HG02610 (cell line): ENCODE results near the gene RRN3.
"Not testable (repeated sequence)": the region's sequence is repeated elsewhere in the genome, so short reads cannot be mapped to it uniquely, and the experiment has no call there.

Source experiments
- ATAC-seq: cut with Tn5 transposase; IDR thresholded peaks from one replicate; pipeline ENCODE4 v1.9.1; 2021; ENCODE audit warnings: mild to moderate bottlenecking, moderate library complexity; ENCODE audit not compliant: unreplicated experiment

RRN3 gene

GRCh38 chr16:15093955-15094827 is at the start of gene RRN3:
TSS of gene RRN3 (minus strand) at chr16:15094272. CDS start at chr16:15094233, 39 bp downstream.
- ATAC-seq: peak; percentile 98

DNA sequence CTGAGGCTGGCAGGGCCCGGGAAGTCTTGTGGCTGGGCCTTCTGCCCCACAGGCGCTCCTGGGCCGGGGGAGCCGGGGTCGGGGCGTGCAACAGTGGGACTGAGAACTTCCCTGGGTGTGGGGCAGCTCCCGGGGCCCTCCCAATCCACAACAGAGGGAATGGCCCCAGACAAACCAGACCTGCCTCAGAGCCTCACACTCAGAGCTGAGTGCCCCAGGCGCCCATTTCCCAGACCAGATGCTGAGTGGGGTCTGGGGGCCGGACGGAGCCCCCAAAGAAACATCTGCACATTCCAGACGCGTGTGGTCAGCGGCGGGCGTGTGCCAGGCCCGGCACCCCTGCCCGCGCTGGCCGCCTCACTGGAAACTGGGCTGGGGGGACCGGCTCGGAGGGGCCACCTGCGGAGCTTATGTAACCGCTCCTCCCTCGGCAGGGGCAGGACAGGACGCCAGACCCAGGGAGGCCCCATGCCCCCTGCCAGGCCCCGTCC is 49.6 kb upstream of the RRN3 start:
- not testable (repeated sequence) for ATAC-seq

DNA sequence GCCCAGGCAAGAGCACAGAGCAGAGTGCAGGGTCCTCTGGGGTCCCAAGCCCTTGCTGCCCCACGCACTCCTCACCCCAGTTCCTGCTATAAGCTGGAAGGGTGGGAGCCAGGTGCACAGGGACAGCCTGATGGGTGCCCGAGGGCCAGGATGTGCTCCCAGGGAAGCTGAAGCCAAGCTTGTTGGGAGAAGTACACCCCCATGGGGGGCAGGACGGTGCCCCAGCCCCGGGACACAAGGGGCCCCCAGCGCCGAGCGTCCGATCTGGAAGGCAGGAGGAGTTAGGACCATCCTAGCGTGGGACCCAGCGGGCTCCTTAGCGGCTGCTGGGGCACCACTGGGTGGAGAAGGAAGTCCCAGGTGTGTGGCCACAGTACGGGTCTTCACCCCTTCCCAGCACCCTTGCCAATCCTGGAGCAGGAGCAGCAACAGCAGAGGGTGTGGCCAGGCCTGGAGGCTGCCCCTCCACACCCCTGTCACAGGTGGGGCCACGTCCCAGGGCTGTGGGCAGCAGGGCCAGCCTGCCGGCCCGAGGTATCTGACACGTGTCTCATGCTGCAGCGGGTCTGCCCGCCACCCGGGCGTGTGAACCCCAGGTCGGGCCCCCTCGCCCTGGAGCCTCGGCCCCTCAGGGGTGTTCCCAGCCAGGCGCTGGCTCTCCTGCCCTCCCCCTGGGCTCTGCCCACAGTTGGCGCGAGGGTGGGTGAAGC is 49.0 kb upstream of the RRN3 start:
- ATAC-seq: not testable (repeated sequence)

- not testable (repeated sequence) for ATAC-seq
Measured at GRCh38 chr16:15142107-15142890, 48.2 kb upstream of the RRN3 start.

- ATAC-seq: no peak
Measured at GRCh38 chr16:15141586-15141985, 47.5 kb upstream of the RRN3 start.

DNA sequence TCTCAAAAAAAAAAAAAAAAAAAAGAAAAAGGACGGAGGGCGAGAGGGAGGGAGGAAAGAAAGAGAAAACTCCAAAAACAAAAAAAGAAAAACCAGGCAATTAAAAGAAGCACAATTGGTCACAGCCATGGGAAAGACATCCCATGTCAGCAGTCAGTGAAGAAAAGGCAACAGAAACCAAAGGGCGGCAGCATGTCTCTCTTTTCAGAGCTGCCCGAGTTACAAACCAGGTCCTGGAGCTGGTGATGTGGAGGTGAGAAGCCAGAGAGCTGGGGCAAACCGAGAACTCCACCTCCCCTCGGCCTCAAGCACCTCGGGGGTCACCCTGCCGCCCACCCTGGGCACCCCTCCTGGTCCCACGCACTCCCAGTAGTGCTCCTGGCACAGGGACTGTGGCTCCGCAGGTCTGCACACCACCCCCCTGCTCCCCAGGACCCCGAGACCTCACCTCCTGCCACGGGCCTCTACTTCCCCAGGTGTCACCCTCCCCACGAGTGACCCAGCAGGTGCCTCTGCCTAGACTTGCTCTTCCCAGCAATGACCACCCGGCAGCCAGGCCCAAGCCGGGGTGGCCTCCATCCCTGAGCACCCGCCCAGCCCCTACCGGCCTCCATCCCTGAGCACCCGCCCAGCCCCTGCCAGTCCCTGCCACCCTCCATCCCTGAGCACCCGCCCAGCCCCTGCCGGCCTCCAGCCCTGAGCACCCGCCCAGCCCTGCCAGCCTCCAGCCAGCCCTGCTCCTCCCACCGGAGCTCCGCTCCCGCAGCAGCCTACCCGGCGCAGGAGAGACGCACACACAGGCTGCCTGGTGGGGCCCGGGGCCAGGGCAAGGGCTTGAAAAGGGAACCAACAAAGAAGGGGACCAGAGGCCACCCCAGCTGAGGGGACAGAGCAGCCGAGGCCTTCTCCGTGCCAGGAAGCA is 46.6 kb upstream of the RRN3 start:
- not testable (repeated sequence) for ATAC-seq

GRCh38 chr16:15137514-15137913 is 43.4 kb upstream of the RRN3 start:
- not testable (repeated sequence) for ATAC-seq

- not testable (repeated sequence) for ATAC-seq
Measured at GRCh38 chr16:15135483-15136360, 41.6 kb upstream of the RRN3 start.

DNA sequence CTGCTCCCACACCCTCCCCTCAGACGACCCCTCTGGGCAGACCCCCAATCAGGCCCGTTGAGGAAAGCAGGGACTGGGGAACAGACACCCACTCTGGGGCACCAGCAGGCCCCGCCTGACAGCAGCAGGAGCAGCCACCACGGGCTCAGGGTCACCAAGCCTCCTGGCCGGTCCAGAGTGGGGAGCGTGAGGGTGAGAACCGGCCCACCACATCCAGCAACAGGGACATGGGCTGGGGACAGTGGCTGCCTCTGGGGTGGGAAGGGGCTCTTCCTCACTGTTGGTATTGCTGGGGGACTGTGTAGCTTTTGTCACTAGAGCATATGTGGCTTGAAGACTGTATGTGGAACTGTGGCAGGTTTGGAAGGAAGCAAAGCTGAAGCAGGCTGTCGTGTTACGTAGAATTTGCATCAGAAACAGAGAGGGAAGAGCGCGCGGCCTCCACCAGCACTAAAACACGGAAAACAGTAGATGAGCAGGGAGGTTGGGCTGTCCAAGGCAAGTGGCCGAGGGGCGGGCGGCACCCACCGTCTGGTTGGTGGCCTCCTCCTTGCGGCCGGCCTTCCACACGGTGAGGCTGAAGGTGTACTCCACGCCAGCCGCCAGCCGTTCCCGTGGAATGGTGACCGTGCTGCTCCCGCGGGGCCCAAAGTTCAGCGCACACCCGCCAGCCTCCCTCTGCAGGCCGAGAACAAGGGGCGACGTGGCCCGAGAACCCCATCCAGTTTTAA is 40.8 kb upstream of the RRN3 start:
- not testable (repeated sequence) for ATAC-seq

DNA sequence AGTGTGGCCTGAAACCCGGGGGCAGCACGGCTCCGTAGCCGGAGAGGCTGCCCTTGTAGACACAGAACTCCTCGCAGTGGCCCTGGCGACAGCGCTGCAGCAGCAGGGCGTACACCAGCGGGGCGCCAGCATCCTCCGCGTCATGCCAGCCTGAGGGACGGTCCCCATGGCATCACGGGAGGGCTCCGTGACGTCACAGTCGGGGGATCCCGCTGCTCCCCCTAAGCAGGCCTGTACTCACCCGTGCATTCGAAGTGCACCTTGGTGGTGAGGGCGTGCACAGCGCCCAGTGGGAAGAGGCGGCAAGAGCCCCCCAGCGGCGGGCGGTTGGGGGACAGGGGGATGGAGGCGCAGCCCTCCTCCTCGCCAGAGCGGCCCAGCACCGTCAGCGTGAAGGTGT is 39.5 kb upstream of the RRN3 start:
- not testable (repeated sequence) for ATAC-seq

- not testable (repeated sequence) for ATAC-seq
Measured at GRCh38 chr16:15132719-15133428, 38.8 kb upstream of the RRN3 start.

- ATAC-seq: not testable (repeated sequence)
Measured at GRCh38 chr16:15130943-15131700, 37.0 kb upstream of the RRN3 start.

DNA sequence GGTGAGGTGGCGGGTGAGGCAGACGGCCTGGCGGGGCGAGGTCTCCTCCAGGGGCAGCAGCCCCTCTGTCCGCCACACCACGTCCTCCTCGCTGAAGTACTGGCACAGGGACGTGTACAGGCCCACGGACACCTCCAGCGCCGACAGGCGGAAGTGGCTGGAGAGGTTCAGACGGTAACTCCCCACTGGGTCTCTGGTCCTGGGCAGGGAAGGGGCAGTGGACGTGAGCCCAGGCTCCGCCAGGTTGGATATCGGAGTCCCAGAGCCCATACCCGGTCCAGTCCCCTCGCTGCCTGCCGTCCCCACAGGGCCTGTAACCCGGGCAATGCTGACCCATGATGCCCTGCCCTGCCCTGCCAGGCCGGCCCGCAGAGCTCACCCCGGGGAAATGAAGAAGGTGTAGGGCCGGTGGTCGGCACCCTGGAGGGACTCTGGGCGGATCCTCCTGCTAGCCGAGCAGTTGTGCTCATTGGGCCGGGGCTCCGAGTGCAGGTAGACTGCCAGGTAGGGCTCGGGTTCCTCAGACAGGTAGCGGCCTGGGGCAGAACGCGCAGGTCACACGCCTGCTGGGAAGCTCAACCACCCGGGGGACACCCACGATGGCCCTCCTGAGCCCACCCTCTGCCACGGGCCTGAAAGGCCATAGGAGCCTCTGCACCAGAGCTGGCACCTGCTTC is 36.3 kb upstream of the RRN3 start:
- not testable (repeated sequence) for ATAC-seq

- ATAC-seq: not testable (repeated sequence)
Measured at GRCh38 chr16:15127641-15128425, 33.8 kb upstream of the RRN3 start.

- ATAC-seq: not testable (repeated sequence)
Measured at GRCh38 chr16:15100372-15100987, 6.4 kb upstream of the RRN3 start.
